DMS79 (cell line): ENCODE results near the gene SRP9.
"Not testable (repeated sequence)": the region's sequence is repeated elsewhere in the genome, so short reads cannot be mapped to it uniquely, and the experiment has no call there.

Source experiments
- DNase-seq: peaks from one replicate; lab custom pipeline; 2025; lab: John Stamatoyannopoulos, UW

SRP9 gene

DNA sequence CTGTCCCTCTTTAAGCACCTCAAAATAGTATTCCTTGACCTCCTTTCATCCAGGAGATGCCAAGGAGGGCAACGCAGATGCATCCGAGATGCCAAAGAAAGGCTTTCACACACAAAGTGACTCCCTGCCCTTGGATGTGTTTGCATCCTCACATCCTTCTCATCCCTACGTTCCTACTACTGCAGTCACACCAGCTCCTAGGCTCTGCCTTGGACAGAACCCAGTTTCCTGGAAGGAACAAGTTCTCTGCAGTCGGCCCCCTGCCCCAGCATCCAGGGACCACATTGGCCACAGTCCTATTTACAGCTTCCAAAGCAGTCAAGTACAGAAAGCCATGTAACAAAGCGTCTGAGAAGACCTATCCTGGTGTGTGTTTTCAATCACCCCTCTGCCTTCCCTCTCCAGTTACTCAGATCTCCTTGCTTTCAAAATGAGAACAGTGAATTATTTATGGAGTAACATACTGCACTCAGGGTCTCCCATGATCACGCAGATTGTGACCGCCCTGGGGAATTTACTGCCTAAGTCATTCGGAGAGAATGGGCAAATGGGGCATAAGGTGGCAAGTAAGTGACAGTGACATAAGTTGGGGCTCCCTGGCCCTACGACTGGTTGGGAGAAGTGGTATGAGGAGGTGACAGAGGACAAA is 21.8 kb upstream of the SRP9 start:
- no peak for DNase-seq

GRCh38 chr1:225757927-225758656 is 19.5 kb upstream of the SRP9 start:
- no peak for DNase-seq

DNA sequence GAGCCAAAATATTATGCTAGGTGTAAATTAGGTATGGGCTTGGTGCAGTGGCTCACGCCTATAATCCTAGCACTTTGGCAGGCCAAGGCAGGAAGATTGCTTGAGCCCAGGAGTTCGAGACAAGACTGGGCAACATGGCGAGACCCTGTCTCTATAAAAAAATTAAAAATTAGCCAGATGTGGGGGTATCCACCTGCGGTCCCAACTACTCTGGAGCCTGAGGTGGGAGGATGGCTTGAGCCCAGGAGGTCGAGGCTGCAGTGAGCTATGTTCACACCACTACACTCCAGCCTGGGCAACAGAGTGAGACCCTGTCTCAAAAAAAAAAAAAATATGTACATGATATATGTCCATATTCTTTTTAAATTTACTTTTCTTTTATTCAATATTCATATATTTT is 17.7 kb upstream of the SRP9 start:
- not testable (repeated sequence) for DNase-seq

- no peak for DNase-seq
These were observed 17.1 kb upstream of the SRP9 start for GRCh38 chr1:225760531-225760930.

DNA sequence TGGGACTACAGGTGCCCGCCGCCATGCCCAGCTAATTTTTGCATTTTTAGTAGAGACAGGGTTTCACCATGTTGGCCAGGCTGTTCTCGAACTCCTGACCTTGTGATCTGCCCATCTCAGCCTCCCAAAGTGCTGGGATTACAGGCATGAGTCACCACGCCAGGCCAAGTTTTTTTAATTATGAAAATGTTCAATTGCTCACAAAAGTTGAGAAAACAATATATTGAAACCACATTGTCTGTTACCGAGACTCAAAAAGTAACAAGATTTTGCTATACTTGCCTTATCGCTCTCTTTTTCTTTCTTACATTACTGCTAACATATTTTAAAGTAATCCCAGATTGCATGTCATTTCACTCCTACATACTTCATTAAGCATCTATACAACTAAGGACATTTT is 16.2 kb upstream of the SRP9 start:
- not testable (repeated sequence) for DNase-seq

DNA sequence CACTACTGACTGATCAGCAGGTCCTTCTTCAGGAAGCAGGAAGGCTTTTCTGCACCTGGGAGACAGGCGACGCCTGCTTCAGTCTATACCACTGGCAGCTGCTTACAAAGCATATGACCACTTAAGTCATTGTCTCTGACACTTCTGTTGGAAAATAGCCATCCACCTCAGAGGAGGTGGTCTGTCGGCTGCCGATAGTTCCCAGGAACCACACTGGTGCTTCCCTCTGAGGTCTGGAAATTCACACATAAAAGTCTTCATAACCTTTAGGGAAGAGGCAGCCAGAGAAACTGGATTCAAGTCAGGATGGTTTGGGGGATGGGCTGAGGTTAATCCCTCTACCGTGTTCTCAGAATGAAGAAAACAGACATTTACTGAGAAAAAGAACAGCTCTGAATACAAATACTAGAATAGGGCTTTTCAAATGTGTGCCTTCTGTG is 15.6 kb upstream of the SRP9 start:
- DNase-seq, result no peak

- DNase-seq, result no peak
These were observed 15.2 kb upstream of the SRP9 start for GRCh38 chr1:225762444-225762843.

DNA sequence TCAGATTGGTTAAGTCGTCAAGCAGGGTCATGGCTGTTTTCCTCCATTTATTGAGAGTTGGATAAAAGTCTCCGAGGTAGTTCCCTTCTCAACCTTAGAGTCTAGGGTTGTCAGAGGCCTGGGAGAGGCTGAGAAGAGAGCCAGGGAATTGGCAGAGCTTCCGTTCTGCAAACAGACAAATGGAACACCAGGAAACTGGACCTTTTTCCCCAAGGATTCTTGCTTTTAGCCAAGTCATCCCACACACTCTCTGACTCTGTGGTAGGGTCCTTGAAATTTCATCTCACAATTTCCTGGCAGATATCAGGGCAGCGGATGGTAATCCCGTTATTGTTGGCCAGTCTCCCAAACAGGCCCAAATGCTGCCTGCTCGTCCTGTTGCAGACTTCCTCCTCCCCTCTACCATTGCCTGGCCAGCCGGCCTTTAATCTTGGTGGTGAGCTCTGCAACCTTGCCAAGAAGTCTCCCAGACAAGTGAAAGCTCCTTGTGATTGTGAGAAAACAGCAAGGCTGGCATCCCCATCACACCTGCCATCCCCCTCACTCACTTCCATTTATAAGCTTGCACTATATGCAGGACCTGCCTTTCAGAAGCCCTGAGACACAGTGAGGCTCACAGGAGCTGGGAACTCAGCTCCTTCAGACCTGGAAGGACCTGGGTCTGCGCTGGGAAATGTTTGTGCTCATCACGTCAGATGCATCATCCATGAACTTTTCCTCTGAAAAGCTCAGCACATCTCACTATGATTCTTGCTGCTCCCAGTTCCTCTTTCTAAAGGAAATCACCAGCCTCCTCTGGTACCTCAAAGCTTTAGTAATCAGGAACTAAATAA is 13.7 kb upstream of the SRP9 start:
- DNase-seq, result peak; percentile 62

- no peak for DNase-seq
These were observed 11.5 kb upstream of the SRP9 start for GRCh38 chr1:225765982-225766674.

- DNase-seq, result no peak
These were observed 10.5 kb upstream of the SRP9 start for GRCh38 chr1:225766967-225767633.

GRCh38 chr1:225767634-225768540 is 9.7 kb upstream of the SRP9 start:
- peak; percentile 28 for DNase-seq

DNA sequence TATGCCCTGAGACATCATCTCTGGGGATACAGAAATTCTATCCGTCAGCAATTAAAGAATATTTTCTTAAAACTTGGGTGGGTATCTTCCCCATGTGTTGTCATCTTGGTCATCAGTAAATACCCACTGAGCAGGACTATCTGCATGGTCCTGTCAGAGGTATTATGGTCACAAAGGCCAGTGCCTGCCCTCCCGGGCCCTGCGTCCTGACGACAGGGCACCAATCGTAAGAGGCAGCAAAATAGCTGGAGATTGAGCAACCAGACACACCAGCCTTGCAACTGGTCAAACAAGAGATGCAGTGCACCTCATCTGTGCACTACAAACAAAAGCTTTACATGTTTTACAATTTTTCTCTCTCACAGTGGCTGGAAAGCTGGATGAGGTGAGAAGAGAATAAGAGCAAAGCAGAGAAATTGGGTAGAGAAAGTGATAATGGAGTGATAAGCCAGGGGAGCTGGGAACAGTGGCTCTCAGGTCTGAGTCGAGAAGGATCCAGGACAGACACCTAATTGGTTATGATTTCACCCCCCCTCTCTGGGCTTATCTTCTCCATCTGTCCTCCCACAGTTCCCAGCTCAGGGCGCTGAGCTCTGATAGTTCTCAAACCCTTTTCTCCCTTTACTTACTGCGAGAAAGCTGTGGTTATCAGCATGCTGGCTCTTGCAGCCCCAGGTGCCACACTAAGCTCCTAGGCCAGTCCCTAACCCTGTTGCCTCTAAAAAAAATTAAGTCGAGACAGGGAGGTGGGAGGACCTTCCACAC is 8.8 kb upstream of the SRP9 start:
- DNase-seq, result no peak

DNA sequence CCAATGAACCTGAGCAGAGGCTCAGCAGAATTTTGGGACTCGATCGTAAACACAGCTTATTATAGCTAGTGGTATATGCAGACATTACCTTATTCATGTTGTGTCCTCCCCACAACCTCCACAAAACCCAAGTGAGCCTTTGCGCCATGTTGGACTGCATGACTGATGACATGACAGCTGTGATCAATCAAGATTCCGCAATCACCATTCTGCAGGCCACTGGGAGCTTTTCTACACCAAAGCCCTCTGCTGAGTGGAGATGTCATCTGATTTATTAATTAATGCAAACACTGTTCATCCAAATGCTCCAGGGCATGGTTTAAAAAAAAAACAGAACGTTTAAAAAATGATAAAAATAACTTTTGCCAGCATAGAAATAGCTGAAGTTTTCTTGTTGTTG is 7.9 kb upstream of the SRP9 start:
- no peak for DNase-seq

- no peak for DNase-seq
These were observed 6.9 kb upstream of the SRP9 start for GRCh38 chr1:225770561-225771248.

GRCh38 chr1:225771661-225772322 is 5.8 kb upstream of the SRP9 start:
- DNase-seq, result no peak

DNA sequence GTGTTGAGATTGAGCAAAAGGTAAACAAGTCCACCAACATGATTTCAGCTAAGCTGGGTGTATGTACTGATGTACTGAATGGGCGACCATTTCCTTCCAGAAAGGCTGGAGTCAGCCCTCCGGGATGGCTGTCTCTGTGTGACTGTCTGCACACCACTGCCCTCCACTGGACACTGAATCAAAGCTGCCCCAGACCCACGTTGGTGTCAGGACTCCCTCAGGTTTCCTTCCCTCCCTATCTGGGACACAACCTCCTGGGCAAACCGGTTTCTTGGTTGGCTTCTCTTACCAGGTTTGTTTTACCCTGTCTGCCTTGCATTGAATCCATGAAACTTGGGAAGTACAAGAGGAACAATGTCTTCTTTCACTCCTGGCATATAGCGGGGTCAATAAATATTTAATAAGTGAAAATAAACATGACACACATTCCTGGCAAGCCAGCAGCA is 5.3 kb upstream of the SRP9 start:
- peak; percentile 82 for DNase-seq

- DNase-seq, result no peak
These were observed 4.8 kb upstream of the SRP9 start for GRCh38 chr1:225772848-225773247.

DNA sequence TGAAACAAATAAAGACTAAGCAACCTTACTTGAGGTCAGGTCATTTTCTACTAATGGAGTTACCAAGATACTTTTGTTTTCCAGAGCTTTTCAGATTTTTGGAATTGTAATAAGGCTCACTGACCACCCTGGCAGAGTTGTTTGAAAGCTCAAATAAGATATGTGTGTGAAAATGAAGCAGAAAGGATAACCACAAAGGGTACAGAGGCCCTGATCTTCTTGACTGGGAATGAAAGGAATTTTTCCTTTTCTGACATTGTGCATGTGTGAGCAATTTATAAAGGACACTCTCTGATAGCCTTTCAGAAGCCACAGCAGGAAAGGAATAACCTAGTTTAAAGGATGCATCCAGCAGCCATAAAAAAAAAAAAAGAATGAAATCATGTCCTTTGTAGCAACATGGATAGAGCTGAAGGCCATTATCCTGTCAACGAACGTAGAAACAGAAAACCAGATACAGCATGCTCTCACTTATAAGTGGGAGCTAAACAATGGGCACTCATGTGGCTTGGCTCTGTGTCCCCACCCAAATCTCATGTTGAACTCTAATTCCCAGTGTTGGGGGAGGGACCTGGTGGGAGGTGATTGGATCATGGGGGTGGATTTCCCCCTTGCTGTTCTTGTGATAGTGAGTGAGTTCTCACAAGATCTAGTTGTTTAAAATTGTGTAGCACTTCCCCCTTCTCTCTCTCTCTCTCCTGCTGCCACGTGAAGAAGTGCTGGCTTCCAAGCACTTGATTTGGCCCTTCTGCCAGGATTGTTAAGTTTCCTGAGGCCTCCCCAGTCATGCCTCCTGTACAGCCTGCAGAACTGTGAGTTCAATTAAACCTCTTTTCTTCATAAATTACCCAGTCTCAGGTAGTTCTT is 3.1 kb upstream of the SRP9 start:
- no peak for DNase-seq
